PC-3 (cell line): ENCODE measurements around the gene AASDHPPT. TPM values are rescaled to one million over a fixed set of nuclear protein-coding genes. Genes with fewer than 3 reads are reported as not detected.

Experiments
- ATAC-seq: fragments of 200-7000 bp; cut with Tn5 transposase; 2 replicates; pipeline ENCODE4 v1.9.1; 2020; ENCODE audit warnings: mild to moderate bottlenecking, moderate library complexity
- BruUV-seq: library from RNA; stranded (reverse); fragments of 400-500 nt; replicated peaks from 2 replicates; lab custom pipeline; 2021; lab: Mats Ljungman, UMichigan
- CTCF ChIA-PET: fragments of 300-600 bp; sonication (Branson Sonifier 250); formaldehyde crosslinking; loops from one replicate; lab custom pipeline; 2022; ENCODE audit warnings: antibody characterized with exemption; lab: Charles Lee
- POLR2A ChIA-PET: fragments of 300-600 bp; sonication (Branson Sonifier 250); formaldehyde crosslinking; loops from one replicate; lab custom pipeline; 2022; ENCODE audit warnings: antibody characterized with exemption; ENCODE audit not compliant: unreplicated experiment; lab: Charles Lee
- DNase-seq: peaks from one replicate; pipeline ENCODE4 v3.0.0-alpha.2; 2015
- H2AFZ ChIP-seq: fragments of 300-600 bp; sonication (generic); 2 replicates; pipeline ENCODE4 v1.6.0; 2016; ENCODE audit warnings: antibody characterized with exemption, low read length
- H3F3A ChIP-seq: fragments of 300-600 bp; sonication (generic); one replicate; pipeline ENCODE4 v1.6.0; 2017; ENCODE audit warnings: antibody characterized with exemption, low read length, control low read depth, mild to moderate bottlenecking; ENCODE audit not compliant: unreplicated experiment
- H3K27ac ChIP-seq: fragments of 300-600 bp; sonication (generic); 2 replicates; pipeline ENCODE4 v1.5.1; 2016; ENCODE audit warnings: mild to moderate bottlenecking, low read length
- H3K27me3 ChIP-seq: fragments of 300-600 bp; sonication (generic); 2 replicates; pipeline ENCODE4 v1.6.1; 2016; ENCODE audit warnings: low read length, mixed read lengths
- H3K36me3 ChIP-seq: fragments of 300-600 bp; sonication (generic); 2 replicates; pipeline ENCODE4 v1.6.1; 2016; ENCODE audit warnings: low read depth, mixed run types, low read length, mixed read lengths
- H3K4me1 ChIP-seq: fragments of 300-600 bp; sonication (generic); 2 replicates; pipeline ENCODE4 v1.5.1; 2016; ENCODE audit warnings: low read length; ENCODE audit not compliant: insufficient read depth
- H3K4me2 ChIP-seq: fragments of 300-600 bp; sonication (generic); 2 replicates; pipeline ENCODE4 v1.6.0; 2016; ENCODE audit warnings: low read length
- H3K4me3 ChIP-seq: fragments of 300-600 bp; sonication (generic); 2 replicates; pipeline ENCODE4 v1.5.1; 2016; ENCODE audit warnings: mild to moderate bottlenecking, low read length, mixed read lengths
- H3K79me2 ChIP-seq: fragments of 300-600 bp; sonication (generic); 2 replicates; pipeline ENCODE4 v1.6.1; 2017; ENCODE audit warnings: low read length, mixed read lengths
- H3K9ac ChIP-seq: fragments of 300-600 bp; sonication (generic); 2 replicates; pipeline ENCODE4 v1.6.0; 2016; ENCODE audit warnings: mild to moderate bottlenecking, low read length
- H3K9me2 ChIP-seq: fragments of 300-600 bp; sonication (generic); replicated peaks from 2 replicates; pipeline ENCODE4 v1.6.1; 2016; ENCODE audit warnings: mixed run types, low read length, mixed read lengths
- H3K9me3 ChIP-seq: fragments of 300-600 bp; sonication (generic); 2 replicates; pipeline ENCODE4 v1.6.1; 2016; ENCODE audit warnings: low read length, mixed read lengths
- H4K20me1 ChIP-seq: fragments of 300-600 bp; sonication (generic); 2 replicates; pipeline ENCODE4 v1.6.1; 2016; ENCODE audit warnings: low read length, mixed read lengths
- EZH2 ChIP-seq: fragments of 300-600 bp; sonication (generic); IDR thresholded peaks from one replicate; pipeline ENCODE4 v1.6.1; 2017; ENCODE audit warnings: antibody characterized with exemption, mild to moderate bottlenecking, low read length; ENCODE audit not compliant: unreplicated experiment
- EZH2phosphoT487 ChIP-seq: fragments of 300-600 bp; sonication (generic); IDR thresholded peaks from 2 replicates; pipeline ENCODE4 v1.6.1; 2018; ENCODE audit warnings: mild to moderate bottlenecking, antibody characterized with exemption, low read length, borderline replicate concordance
- intact Hi-C: fragments of 100-400 bp; cut with micrococcal nuclease; formaldehyde crosslinking; loops from 2 replicates; pipeline ENCODE4 v1.9.0; 2023
- total RNA-seq: library from RNA; depleted of rRNA; stranded (reverse); fragments of >200 nt; gene quantifications from 2 replicates; pipeline ENCODE4 v1.2.3, GENCODE V29; 2014
- TF ChIP-seq, protein P1 (sequence below): fragments of 300-600 bp; sonication (generic); conservative IDR thresholded peaks from 2 replicates; pipeline ENCODE4 v1.5.1; 2017; ENCODE audit warnings: antibody characterized with exemption, low read depth, mild to moderate bottlenecking, low read length

The AASDHPPT gene
- total RNA-seq, 1 experiment from 2014 or later: 44.2 TPM

DNA sequence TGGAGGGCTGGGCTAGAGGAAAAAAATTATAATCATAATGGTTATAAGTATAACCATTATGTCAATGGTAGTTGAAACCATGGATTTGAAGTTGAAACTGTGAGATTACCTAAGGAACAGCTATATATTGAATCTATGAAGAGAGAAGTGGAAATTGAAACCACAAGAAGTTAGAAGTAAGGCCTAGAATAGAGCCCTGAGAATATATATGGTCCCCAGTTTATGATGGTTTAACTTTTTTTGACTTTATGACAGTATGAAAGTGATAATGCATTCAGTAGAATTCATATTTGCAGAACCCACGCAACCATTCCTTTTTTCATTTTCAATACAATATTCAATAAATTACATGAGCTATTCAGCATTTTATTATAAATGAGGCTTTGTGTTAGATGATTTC, 15.0 kb downstream of the AASDHPPT start:
- Histone ChIP-seq H3K27me3 (no peaks in the 10 kb centered on the region), H3K9me2 (no peaks in the 10 kb centered on the region), H3K9ac (no peak overlapping the region), H3K4me2 (no peak overlapping the region), H3F3A (no peaks in the 10 kb centered on the region), H2AFZ (no peak overlapping the region), H3K27ac (no peak overlapping the region), H4K20me1 (peaks cover 14% of the 10 kb centered on the region), H3K4me1 (peaks cover 24% of the 10 kb centered on the region), H3K79me2 (peaks cover 42% of the 10 kb centered on the region), H3K4me3 (no peak overlapping the region), H3K9me3 (no peaks in the 10 kb centered on the region), H3K36me3 (peaks cover 47% of the 10 kb centered on the region)
- no peak for DNase-seq
- intact Hi-C loops: no loop called here
- no peak for ATAC-seq
- no peak for TF ChIP-seq EZH2phosphoT487
- TF ChIP-seq, protein P1, sequence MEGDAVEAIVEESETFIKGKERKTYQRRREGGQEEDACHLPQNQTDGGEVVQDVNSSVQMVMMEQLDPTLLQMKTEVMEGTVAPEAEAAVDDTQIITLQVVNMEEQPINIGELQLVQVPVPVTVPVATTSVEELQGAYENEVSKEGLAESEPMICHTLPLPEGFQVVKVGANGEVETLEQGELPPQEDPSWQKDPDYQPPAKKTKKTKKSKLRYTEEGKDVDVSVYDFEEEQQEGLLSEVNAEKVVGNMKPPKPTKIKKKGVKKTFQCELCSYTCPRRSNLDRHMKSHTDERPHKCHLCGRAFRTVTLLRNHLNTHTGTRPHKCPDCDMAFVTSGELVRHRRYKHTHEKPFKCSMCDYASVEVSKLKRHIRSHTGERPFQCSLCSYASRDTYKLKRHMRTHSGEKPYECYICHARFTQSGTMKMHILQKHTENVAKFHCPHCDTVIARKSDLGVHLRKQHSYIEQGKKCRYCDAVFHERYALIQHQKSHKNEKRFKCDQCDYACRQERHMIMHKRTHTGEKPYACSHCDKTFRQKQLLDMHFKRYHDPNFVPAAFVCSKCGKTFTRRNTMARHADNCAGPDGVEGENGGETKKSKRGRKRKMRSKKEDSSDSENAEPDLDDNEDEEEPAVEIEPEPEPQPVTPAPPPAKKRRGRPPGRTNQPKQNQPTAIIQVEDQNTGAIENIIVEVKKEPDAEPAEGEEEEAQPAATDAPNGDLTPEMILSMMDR: no peak
- TF ChIP-seq EZH2: no peak
- ChIA-PET POLR2A (no interaction called here), CTCF (no interaction called here)
- no TSS peak for BruUV-seq

DNA sequence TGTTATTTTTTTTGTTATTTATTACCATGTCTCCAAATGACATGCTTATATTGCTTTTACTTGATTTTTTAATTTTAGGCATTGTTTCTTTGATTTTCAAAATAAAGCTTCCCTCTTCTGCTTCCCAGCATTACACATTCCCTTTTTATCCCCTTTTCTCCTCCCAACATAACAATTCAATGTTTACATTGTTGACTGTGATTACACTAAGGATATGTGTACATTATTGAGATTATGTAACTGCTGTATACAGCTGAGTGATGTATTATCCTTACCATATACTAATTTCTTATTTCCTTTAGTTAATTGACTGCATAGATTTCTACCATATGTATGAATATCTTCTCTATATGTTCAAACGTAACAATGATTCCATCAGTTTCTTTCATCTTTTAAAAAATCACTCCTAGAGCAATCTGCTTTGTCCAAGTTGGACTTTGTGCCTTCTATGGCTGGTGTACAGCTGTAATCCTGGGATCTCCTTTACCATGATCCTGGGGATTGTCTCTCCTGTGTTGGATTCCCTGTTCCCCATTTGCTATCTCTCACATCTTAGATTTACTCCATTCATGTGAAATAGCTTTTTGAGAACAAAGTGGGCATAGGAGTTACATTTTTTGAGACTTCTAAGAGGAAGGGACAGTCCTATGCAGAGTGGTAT, 21.6 kb downstream of the AASDHPPT start:
- Histone ChIP-seq H3K9me2 (no peaks in the 10 kb centered on the region), H3K27me3 (no peaks in the 10 kb centered on the region), H3K79me2 (no peaks in the 10 kb centered on the region), H3K9ac (no peak overlapping the region), H2AFZ (no peak overlapping the region), H3F3A (no peaks in the 10 kb centered on the region), H3K4me3 (no peak overlapping the region), H4K20me1 (no peaks in the 10 kb centered on the region), H3K4me2 (no peak overlapping the region), H3K36me3 (peaks cover 30% of the 10 kb centered on the region), H3K4me1 (no peaks in the 10 kb centered on the region), H3K27ac (no peak overlapping the region), H3K9me3 (no peaks in the 10 kb centered on the region)
- no TSS peak for BruUV-seq
- TF ChIP-seq EZH2 (no peak), EZH2phosphoT487 (no peak)
- TF ChIP-seq, protein P1: no peak
- intact Hi-C loops: no loop called here
- DNase-seq (no peak), ATAC-seq (no peak)
- ChIA-PET POLR2A (no interaction called here), CTCF (no interaction called here)

DNA sequence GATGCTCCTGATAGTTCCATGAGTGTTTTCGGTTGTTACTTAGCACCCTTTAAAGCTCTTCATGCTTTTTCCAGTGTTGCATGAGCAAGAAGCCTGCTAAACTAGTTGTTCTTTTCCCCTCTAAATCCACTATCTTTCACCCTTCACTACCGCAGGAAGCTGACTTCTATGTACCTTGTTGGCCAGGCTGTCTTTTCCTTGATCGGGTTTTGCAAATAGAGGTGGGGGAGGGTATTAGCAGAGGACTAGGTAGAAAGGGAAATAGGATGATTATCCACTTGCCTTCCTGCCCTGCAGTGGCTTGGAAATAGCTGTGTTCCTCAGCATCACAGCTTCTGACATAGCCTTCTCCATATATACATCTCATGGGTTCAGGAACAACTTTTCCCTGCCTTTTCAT, 23.9 kb downstream of the AASDHPPT start:
- Histone ChIP-seq H3K4me1 (no peaks in the 10 kb centered on the region), H3K9ac (no peak overlapping the region), H3K4me2 (no peak overlapping the region), H3K27ac (no peak overlapping the region), H3F3A (no peaks in the 10 kb centered on the region), H3K4me3 (no peak overlapping the region), H3K36me3 (peaks cover 19% of the 10 kb centered on the region), H3K27me3 (no peaks in the 10 kb centered on the region), H2AFZ (no peak overlapping the region), H3K79me2 (no peaks in the 10 kb centered on the region), H3K9me2 (no peaks in the 10 kb centered on the region), H4K20me1 (no peaks in the 10 kb centered on the region), H3K9me3 (no peaks in the 10 kb centered on the region)
- ATAC-seq: no peak
- no peak for DNase-seq
- BruUV-seq: no TSS peak
- TF ChIP-seq EZH2phosphoT487: no peak
- no peak for TF ChIP-seq EZH2
- TF ChIP-seq, protein P1: no peak
- ChIA-PET CTCF (no interaction called here), POLR2A (no interaction called here)
- intact Hi-C loops: no loop called here
